WERI-Rb-1 (cell line): ENCODE results near the gene MBD1.

Source experiments
- DNase-seq: peaks from one replicate; pipeline ENCODE4 v3.0.0-alpha.2; 2020
- H3K27ac ChIP-seq: fragments of 250-450 bp; sonication (Bioruptor Pico); 2 replicates; pipeline ENCODE4 v1.5.1; 2020; ENCODE audit warnings: mild to moderate bottlenecking, moderate library complexity
- H3K27me3 ChIP-seq: fragments of 250-450 bp; sonication (Bioruptor Pico); 2 replicates; pipeline ENCODE4 v1.5.1; 2021; ENCODE audit warnings: mild to moderate bottlenecking, low read depth, moderate library complexity; ENCODE audit not compliant: insufficient read depth, severe bottlenecking
- H3K36me3 ChIP-seq: fragments of 250-450 bp; sonication (Bioruptor Pico); 2 replicates; pipeline ENCODE4 v1.5.1; 2020; ENCODE audit warnings: mild to moderate bottlenecking, moderate library complexity
- H3K4me3 ChIP-seq: 2 replicates; pipeline ENCODE4 v1.5.1; 2011; ENCODE audit warnings: low read depth, mild to moderate bottlenecking, control low read depth, low read length
- H3K9me3 ChIP-seq: fragments of 250-450 bp; sonication (Bioruptor Pico); 2 replicates; pipeline ENCODE4 v1.5.1; 2021; ENCODE audit warnings: mild to moderate bottlenecking, moderate library complexity; ENCODE audit not compliant: severe bottlenecking
- TF ChIP-seq, protein P1 (sequence below): IDR thresholded peaks from 2 replicates; pipeline ENCODE4 v1.5.1; 2011; ENCODE audit warnings: low read depth, mild to moderate bottlenecking, control low read depth, inconsistent platforms, low read length

MBD1 gene

DNA sequence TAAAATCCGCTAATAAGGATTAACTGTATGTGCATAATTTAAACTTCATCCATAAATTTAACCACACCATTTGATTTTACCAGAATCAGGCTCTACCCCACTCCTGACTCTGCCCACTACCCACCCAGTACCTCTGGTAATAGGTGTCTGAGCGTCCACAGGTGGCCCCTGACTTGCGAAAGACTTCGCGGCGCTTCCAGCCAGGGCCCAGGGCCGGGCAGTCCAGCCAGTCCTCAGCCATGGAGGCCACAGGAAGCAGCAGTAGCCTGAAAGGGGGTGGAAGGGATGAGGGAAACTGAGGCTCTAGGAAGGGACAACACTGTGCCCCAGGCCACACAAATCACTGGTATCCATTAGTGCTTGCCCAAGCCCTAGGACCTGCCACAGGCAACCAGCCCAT is 1.6 kb downstream of the MBD1 start:
- Histone ChIP-seq H3K4me3 (no peak overlapping the region), H3K27ac (no peak overlapping the region), H3K36me3 (peaks cover 77% of the 10 kb centered on the region), H3K9me3 (no peaks in the 10 kb centered on the region), H3K27me3 (no peaks in the 10 kb centered on the region)
- TF ChIP-seq, protein P1, sequence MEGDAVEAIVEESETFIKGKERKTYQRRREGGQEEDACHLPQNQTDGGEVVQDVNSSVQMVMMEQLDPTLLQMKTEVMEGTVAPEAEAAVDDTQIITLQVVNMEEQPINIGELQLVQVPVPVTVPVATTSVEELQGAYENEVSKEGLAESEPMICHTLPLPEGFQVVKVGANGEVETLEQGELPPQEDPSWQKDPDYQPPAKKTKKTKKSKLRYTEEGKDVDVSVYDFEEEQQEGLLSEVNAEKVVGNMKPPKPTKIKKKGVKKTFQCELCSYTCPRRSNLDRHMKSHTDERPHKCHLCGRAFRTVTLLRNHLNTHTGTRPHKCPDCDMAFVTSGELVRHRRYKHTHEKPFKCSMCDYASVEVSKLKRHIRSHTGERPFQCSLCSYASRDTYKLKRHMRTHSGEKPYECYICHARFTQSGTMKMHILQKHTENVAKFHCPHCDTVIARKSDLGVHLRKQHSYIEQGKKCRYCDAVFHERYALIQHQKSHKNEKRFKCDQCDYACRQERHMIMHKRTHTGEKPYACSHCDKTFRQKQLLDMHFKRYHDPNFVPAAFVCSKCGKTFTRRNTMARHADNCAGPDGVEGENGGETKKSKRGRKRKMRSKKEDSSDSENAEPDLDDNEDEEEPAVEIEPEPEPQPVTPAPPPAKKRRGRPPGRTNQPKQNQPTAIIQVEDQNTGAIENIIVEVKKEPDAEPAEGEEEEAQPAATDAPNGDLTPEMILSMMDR: no peak
- DNase-seq: no peak

DNA sequence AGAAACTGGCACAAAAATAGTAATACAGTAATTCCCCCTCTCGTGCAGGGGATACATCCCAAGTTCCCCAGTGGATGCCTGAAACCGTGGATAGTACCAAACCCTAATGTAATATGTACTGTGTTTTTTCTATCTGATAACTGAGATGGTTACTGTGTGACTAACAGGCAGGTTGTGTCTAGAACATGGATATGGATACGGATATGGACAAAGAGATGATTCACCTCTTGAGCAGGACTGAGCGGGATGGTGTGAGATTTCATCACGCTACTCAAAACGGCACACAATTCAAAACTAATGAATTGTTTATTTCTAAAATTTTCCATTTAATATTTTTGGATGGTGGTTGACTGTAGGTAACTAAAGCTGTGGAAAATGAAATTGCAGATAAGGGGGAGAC is 3.4 kb downstream of the MBD1 start:
- no peaks in the 10 kb centered on the region for H3K9me3 ChIP-seq
- no peak overlapping the region for H3K27ac ChIP-seq
- DNase-seq: no peak
- no peaks in the 10 kb centered on the region for H3K27me3 ChIP-seq
- TF ChIP-seq, protein P1: no peak
- H3K4me3 ChIP-seq: no peak overlapping the region
- H3K36me3 ChIP-seq: peaks cover 77% of the 10 kb centered on the region

DNA sequence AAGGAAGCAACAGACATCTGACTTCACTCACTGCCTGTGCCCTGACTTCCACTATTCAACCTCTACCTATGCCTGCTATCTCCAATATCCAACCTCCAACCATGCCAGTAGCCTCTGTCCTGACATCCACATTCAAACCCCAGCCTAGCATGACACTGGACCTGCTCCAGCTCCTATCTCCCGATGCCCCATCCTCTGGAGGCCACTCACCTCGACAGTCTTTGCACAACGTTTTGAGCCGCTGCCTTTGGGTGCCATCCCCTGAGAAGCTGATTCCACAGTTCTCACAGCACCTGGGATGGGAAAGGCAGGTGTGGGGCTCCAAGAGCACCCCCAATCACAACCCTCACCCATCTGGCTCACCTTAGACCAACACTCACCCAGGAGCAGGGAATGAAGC is 4.9 kb downstream of the MBD1 start:
- no peak for DNase-seq
- Histone ChIP-seq H3K27ac (no peak overlapping the region), H3K9me3 (no peaks in the 10 kb centered on the region), H3K27me3 (no peaks in the 10 kb centered on the region), H3K36me3 (peaks cover 80% of the 10 kb centered on the region), H3K4me3 (no peak overlapping the region)
- TF ChIP-seq, protein P1: no peak

DNA sequence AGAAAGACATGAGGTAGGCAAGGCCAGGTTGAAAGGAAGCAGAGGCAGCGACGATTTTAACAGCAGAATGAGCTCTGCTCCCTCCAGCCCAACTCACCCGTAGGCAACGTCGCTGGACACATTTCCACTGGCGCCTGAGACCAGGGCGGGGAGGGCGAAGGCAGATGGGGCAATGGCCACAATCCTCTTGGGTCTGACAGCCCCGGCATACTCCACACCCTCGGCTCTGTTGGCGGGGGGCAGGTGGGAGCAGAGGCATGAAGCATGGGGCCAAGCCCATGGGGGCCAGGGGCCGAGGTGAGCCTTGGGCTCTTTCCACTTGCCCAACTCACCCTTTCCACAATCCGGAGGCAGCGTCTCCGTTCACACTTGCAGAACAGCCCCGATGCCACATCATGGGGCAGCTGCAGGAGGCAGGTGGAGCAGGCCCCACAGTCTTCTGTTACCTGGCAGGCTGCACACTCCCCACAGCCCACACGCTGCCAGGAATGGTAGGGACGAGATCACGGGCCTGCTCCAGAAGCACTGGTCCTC is 5.8 kb downstream of the MBD1 start:
- TF ChIP-seq, protein P1: no peak
- Histone ChIP-seq H3K9me3 (no peaks in the 10 kb centered on the region), H3K27me3 (no peaks in the 10 kb centered on the region), H3K4me3 (no peak overlapping the region), H3K27ac (no peak overlapping the region), H3K36me3 (peaks cover 84% of the 10 kb centered on the region)
- no peak for DNase-seq

DNA sequence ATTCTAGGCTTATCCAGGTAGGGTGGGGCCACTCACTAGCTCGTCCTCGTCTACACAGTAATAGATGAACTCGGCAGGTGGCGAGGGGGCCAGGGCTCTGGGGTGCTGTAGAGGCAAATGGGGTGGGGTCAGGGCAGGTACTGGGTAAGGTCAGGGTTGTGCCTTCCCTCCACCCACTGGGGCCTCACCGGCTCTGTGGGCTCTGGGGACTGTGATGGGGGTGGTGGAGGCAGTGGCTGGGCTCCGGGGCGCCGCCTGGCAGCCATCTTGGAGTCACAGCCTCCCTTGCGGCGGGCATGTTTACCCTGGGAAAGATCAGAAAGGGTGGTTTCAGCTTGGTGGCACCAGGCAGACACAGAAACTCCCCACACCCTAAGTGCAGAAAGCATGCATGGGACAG is 6.4 kb downstream of the MBD1 start:
- H3K4me3 ChIP-seq: no peak overlapping the region
- H3K36me3 ChIP-seq: peaks cover 90% of the 10 kb centered on the region

DNA sequence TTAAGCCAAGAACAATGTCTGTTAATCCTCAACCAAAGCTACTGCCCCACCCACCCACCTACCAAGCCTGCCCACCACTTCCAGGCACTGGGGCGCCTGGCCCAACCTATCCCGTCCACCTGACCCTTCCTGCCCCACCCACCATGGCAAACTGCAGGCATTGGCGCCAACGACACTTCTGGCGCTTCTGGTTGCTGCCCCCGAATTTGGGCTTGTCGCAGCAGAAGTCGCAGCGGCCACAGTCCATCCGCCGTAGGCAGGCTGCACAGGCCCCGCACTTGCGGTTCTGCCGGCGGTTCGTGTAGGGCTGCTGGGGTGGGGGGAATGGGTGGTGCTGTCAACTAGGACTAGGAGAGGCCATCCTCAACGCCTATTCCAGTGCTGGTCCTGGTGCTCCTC is 7.3 kb downstream of the MBD1 start:
- Histone ChIP-seq H3K4me3 (no peak overlapping the region), H3K27me3 (no peaks in the 10 kb centered on the region), H3K36me3 (peaks cover 90% of the 10 kb centered on the region), H3K27ac (no peak overlapping the region), H3K9me3 (no peaks in the 10 kb centered on the region)
- no peak for DNase-seq
- TF ChIP-seq, protein P1: no peak

More for the DNA sequence above, 6.4 kb downstream of the MBD1 start:
- Histone ChIP-seq H3K9me3 (no peaks in the 10 kb centered on the region), H3K27ac (no peak overlapping the region), H3K27me3 (no peaks in the 10 kb centered on the region)
- TF ChIP-seq, protein P1: no peak
- no peak for DNase-seq
